ENCODE results near the gene PMEPA1. TPM values are rescaled to one million over a fixed set of nuclear protein-coding genes. Genes with fewer than 3 reads are reported as not detected.

PMEPA1 gene
- total RNA-seq, 1 donor = 1.9 TPM

DNA sequence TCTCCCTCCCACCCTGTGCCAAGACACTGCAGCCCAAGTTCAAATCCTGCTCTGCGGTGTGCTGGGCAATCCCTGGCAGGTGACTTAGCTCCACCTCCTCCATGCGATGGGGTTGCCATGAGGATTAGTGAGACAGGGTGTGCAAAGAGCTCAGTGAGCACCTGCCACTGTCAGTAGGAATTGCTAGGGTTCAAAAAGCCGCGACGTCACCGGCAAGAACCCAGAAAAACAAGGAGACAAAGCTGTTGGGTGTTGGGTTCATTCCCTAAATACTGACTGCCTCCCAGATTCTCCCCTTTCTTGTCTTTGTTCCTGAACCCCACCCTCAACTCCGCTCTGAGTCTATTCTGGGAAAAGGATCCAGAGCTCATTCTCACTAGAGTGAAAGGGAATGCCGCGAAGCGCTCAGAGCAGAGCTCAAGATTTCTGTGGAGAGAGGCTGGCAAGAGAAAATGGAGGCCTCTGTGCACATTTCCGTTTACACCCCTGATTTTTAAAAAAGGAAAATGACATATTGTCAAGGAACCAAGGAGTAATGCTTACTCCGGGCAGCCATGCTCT is 13.3 kb downstream of the PMEPA1 start:
- DNase-seq (ENCODE audit: low read depth in 2 of 3, low spot score in 2 of 3) = no peak

DNA sequence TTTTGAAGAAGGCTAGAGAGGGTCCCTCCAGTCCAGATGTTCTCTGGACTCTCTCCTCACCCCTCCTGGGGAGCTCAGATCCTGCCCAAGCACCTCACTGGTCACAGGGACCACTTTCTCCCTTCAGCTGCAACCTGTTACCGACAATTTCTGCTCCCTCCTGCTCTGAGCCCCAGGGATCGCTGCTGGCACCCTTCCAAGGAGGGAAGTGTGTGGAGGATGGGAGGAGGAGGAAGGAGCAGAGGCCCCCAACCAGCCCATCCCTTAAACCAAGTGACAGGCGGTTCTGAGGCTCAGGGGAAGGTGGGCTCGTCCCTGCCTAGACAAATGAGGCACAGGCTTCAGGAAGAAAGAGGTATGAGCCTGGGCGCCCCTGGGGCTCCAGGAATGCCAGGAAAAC is 13.9 kb downstream of the PMEPA1 start:
- no peak for DNase-seq (ENCODE audit: low read depth in 2 of 3, low spot score in 2 of 3)

DNA sequence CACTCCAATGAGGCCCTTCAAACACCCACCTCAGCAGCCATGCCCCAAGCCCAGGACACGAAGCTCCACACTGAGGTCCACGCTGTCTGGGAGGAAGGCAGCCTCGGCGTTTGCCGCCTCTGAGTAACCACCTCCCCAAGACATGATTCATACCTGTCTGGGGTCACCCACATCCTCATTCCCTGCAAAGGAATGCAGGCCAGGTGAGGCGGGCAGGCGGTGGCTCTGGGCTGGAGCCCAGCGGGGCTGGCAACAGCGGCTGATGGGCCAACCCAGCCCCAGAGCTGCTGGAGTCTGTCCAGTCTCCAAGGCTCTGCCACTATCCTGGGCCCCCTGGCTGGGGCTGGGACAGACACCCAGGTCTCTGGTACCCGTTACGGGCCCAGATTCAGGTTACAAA is 14.8 kb downstream of the PMEPA1 start:
- no peak for DNase-seq (ENCODE audit: low read depth in 2 of 3, low spot score in 2 of 3)

DNA sequence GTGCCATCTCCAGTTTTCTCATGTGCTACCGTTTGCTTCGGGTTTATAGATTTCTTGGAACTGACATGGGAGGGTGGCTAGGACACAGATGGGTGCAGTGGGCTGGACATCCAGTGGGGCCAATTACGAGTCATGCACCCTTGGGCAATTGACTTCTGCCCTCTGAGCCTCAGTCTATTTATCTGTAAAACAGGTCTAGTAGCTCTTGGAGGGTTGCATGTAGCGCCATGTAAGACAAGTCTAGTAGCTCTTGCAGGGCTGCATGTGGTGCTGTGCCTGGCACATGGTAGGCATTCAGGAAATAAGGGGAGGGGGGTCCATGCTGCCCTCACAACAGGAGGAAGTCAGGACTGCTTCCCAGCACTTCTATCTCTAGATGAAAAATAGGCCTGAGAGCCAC is 15.3 kb downstream of the PMEPA1 start:
- DNase-seq (ENCODE audit: low read depth in 2 of 3, low spot score in 2 of 3) = no peak

DNA sequence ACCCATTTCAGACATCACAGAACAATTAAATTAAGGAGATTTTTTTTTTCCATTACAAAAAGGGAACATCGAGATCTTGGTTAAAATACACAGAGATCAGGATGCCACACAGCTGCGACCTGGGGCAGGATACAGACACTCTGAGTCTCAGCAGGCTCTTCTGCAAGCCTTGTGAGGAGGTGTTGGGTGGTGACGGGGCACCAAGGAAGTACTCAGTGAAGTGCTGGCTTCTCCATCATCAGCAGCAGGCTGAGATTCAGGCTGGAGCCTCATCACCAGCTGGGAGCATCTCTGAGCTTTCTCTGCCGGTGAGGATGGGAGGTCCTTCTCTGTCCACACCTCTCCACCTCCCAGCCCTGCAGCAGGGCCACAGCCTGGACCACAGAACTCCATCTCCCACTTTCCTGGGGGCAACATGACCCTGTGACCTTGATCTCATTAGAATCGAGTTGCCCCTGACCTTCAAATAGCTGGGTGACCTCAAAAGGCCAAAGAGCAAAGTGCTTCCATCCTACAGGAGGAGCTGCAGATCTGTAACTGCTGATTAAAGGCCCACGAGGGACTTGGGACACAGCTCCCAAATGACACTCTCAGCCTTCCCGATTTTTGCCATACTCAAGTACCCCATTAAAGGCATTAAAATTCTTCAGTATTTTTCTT is 16.0 kb downstream of the PMEPA1 start:
- DNase-seq (ENCODE audit: low read depth in 2 of 3, low spot score in 2 of 3) = no peak

DNA sequence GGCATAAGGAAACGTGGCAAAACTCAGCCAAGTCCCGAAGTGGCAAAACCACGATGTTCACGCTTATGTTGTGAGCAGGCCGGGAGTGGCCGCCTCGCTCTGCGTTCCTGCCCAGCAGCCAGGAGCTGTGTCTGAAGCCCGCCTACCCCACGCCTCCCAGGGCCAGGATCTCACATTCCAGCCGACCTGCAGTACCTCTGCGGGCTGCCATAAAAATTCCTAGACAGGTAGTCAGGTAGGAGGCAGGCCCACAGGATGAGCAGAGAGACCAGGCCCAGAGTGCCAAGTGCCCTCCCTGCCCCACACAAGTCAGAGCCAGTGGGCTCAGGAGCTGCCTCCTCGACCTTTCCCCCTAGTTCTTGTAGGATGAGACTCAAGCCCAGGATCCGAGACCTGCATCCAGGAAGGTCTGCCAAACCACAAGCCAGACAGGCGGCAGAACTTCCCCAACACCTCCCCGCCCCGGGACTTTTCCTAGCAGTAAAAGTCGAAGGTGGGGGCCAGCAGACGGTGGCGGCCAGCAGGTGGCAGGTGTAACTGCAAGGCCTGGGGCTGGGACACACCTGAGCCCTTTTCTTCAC is 16.7 kb downstream of the PMEPA1 start:
- DNase-seq (ENCODE audit: low read depth in 2 of 3, low spot score in 2 of 3) = no peak

DNA sequence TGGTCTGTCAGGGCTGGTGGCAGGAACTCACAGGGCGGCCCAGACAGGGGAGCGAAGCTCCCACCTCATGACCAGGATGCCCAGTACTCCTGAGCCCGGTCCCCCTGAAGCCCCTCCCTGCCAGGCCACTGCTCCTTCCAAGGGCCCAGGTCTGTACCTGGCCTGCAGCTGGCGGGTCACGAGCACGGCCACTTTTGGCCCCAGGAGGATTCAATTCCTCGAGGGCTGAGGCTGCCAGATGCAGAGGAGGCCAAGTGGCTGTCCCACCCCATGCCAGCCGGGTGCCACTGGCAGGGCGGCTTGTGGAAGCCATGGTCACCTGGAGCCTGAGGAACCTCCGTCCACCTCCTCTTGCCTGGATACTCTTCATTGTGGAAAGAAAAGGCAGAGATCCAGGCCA is 17.4 kb downstream of the PMEPA1 start:
- no peak for DNase-seq (ENCODE audit: low read depth in 2 of 3, low spot score in 2 of 3)

DNA sequence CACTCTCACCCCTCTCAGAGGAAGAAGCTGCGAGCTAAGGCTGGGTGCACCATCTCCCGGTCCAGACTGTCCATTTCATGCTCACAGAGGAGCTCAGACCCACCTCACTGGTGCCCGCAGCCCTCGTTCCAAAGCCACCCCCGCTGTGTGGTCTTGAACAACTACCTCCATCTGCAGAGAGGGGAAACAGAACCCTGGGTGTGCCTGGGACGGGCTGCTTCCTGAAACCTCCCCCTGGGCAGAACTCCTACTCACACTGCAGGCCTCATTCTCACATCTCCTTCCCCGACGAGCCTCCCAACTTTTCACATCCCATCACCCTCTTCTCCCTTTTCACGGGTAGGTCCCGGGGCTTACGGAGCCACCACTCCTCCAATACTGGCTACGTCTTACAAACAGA is 18.1 kb downstream of the PMEPA1 start:
- DNase-seq (ENCODE audit: low read depth in 2 of 3, low spot score in 2 of 3) = peak in 1 of 3 donors; percentile 43

DNA sequence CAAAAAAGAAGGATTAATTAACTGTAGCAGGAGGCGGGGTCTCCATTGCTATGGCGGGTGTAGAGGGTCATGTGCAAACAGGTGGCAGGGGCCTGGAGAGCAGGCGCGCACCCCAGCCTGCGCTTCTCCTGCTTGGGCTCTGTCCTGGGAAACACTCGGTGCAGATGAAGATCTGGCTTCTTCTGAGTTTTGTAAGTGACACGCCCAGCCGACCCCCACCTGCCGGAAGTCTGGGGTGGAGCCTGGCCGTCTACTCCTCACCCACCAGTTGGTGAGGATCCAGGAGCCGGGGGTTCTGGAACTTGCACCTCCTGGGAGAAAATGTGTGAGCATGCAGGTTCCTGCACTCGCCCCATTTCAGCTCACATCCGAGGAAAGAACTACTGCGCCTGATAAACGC is 19.3 kb downstream of the PMEPA1 start:
- no peak for DNase-seq (ENCODE audit: low read depth in 2 of 3, low spot score in 2 of 3)

DNA sequence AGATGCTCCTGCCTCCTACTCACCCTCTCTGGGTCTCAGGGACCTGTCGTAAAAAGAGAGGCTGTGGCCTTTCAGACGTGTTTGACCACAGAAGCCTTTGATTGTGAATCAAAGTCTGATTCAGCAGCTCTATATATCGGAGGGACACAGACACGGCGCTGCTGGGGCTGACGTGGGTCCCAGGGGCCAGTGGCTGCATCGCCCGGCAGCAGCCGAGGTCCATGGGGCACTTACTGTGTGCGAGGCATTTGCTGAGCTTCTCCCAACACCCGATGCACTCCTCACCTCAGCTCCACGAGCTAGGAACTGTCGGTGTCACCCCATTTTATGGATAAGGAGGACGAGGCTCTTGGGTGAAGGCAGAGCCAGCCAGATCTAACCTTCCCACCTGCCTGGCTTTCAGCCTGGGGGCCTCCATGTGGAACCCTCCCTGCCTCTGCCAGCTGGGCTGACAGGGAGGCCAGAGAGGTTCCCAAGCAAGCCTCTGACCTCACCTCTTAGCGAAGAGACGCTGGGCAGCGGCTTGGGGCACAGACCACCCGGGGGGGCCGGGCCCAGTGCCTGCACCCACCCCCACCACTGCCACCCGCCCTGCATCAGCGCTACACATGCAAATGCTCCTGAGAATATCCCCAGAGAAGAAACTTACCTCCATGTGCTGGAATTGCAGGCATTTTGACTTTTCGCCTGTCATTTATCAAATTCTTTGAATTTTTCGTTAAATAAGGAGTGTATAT is 19.9 kb downstream of the PMEPA1 start:
- DNase-seq (ENCODE audit: low read depth in 2 of 3, low spot score in 2 of 3) = no peak

DNA sequence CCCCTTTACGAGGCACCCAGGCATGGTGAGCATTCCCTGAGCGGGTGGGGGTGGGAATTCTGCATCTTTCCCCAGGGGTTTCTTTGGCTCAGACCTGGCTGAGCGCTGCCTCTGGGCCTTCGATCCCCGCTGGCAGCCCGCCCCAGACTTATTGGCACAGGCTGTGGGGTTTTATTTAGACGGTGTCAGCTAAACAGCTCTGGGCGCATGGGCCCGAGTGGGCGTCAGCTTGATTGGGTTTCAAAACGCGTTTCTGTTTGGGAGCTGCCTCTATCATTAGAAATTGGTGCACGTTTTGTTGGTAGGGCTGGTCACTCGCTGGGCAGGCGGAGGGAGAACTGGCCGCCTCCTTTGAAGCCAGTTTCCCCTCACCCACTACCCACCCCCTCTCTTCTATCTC is 21.0 kb downstream of the PMEPA1 start:
- DNase-seq (ENCODE audit: low read depth in 2 of 3, low spot score in 2 of 3) = no peak

DNA sequence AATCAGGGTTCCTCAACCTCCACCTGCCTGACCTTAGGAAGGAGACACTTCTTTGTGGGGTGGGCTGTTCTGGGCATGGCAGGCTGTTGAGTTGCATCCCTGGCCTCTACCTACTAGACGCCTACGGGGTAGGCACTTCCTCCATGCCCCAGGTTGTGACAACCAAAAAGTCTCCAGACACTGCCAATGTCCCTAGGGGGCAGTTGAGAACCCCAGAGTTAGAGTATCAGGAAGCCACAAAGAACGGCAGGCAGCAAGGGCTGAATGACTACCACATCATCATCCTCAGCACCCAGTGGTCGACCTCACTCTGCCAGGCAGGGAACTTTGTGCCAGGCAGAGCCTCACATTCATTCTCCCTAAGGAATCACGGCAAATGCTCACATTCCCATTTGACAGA is 21.5 kb downstream of the PMEPA1 start:
- no peak for DNase-seq (ENCODE audit: low read depth in 2 of 3, low spot score in 2 of 3)

DNA sequence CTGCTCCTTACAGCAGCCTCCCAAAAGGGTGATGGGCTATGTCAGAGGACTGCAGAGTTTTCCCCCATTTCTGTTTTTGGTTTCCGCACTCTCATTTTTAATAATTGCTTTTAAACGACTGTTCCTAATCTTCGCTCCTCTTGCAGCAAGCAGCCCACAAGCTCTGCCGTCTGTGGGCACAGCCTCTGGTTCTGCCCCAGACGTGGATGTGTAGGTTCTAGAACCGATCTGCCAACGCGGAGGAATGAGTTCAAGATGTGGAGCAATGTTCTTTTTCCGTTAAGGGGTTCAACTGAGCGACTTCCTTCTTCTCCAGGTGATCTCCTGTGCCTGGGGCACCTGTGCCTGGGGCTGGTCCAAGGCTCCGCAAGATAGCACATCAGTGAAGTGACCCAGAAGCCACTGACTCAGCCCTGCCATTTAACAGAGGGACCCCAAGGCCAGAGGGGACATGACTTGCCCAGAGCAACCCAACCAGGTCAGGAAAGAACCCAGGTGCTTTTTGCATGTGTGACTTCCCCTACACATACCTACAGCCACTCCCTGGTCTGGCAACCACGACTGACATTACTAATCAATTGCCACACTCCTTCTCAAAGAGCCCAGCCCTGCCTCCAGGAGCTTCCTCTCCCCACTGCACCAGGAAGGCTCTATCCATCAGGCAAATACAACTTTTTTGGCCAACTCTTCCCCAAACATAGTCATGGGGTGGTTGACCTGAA is 22.7 kb downstream of the PMEPA1 start:
- DNase-seq (ENCODE audit: low read depth in 2 of 3, low spot score in 2 of 3) = no peak

DNA sequence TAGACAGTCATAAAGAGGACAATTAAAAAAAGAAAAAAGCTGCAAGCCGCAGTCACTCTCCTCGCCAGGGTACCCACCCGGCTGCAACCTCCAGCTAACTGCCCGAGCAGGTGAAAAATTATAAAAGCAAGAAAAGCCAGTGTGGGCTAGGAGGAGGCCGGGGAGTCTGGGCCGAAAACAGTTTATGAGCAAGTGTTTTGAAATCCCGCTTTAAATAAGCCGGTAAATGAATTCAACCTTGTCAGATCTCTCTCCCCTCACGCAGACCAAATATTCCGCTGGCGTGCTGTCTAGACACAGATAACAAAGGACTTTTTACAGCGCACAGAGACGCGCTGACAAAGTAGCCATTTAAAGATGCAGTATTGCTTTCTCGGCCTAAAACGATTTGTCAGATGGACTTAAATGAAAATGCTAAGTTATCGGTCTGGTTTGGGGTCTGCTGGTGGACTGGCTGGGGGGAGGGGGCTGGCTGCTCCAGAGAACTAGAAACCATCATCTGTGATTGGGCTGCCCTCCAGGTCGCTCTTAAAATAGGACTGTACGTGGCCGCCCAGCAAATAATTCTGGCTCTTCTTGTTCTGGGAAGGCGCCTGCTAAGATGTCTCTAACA is 24.6 kb downstream of the PMEPA1 start:
- no peak for DNase-seq (ENCODE audit: low read depth in 2 of 3, low spot score in 2 of 3)

DNA sequence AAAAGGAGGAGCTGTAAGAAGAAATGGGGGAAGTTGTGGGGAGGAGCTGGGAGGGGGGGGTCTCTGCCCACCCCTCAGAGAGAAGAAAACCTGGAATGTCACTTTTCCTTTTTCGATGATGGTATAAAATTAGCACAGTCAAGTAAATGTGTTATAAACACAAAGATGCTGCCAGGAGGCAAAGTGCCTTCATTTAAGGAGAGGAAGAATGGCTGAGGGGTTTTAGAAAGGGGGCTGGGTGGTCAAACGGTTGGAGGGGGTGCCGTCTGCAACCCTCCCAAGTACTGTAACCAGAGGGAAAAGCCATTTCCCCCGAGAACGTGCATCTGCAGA is 25.0 kb downstream of the PMEPA1 start:
- DNase-seq (ENCODE audit: low read depth in 2 of 3, low spot score in 2 of 3) = no peak

DNA sequence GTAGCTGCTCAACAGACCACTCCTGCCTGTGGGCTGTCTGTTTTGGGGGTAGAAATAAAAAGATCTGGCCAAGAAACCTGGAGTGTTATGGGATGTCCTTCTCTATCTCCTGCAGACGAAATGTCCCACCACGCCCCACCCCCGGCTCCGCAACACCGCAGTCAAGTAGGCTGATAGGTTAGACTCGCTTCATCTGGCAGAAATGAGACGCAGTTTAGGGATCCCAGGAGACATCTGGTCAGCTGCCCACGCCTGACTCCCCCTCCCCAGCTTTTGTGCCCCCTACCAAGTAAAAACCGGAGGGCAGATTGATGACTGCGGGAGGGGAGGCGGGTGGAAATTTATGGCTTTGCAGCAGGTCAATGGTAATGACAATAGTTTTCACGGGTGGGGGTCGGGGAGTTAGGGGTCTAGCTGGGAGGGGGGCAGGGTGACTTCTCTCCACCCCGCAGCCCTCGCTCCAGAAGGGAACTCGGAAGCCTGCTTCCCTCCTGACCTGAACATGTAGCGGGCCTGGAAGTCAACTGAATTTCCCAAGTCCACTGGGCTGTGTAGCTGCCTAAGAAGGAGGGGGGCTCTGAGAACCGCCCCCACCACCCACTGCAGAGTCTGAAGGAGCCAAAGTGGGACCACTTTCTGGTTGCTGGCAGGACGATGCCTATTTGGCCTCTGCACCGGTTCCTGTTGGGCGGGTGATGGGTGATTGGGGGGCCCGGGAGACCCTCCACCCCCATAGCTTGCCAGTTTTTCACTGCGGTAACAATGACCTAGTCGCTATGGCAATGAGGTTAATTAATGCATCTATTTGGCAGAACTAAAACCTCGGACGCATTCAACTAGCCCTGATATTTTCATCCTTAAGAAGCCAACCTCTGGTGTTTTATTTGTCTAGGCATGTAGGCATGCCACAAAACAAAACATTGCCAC is 25.7 kb downstream of the PMEPA1 start:
- no peak for DNase-seq (ENCODE audit: low read depth in 2 of 3, low spot score in 2 of 3)

DNA sequence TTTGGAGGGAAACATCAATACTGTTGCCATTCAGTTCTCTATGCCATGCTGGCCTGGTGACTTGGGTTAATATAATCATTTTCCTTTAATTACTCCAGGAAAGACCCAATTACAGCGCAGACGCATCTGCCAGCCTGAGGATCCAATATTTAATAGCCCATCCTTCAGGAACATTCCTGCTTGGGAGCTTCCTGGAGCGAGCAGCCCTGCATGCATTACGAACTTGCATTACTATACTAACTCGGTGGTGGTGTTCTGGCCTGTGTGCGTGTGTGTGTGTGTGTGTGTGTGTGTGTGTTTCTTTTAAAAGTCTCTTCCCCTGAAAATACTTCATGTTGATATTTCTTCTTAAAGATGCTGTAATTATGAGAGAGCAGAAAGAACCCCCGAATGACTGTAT is 26.5 kb downstream of the PMEPA1 start:
- no peak for DNase-seq (ENCODE audit: low read depth in 2 of 3, low spot score in 2 of 3)

DNA sequence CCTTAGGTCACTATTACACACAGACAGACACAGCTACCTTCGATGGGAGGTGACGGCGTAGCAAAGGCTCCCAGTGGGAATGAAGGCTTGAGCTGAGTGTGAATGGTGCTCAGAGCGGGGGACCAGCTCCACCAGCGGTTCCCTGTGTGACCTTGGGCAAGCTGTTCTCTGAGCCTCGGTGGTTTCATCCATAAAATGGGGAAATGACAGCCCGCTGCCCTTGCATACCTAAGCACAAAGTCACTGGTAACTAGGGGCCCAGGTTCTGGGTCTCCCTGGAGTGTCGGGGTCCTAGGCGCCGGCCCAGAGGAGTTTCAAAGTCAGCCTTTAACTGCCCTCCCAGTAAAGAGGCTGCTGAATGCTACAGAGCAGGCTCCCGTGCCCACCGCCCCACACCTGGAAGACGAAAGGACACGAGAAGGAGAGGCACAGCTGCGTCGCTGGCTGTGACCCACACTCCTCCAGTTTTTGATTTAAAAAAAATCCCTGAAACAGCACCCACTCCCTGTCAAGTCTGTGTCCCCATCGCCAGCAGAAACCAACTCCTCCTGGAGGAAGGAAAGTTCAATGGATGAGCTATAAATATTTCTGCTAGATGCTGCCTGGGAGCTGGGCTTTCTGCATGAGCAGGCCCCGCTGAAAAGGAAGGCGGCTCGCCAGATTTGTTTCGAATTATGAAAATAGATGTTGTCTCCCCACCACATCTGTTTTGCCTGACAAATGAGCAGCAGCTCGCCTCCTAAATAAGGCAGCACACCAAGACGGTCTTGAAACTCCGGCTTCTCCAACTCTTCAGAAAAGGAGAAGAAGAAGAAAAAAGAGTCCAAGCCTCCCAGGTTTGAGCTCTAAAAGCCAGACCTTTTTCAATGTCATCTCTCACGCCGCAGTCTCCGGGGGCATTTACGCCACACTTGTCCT is 27.4 kb downstream of the PMEPA1 start:
- DNase-seq (ENCODE audit: low read depth in 2 of 3, low spot score in 2 of 3) = no peak

All from hematopoietic multipotent progenitor cell (in vitro differentiated cells).